ENCODE data around the gene ADAM30.

Gene ADAM30

DNA sequence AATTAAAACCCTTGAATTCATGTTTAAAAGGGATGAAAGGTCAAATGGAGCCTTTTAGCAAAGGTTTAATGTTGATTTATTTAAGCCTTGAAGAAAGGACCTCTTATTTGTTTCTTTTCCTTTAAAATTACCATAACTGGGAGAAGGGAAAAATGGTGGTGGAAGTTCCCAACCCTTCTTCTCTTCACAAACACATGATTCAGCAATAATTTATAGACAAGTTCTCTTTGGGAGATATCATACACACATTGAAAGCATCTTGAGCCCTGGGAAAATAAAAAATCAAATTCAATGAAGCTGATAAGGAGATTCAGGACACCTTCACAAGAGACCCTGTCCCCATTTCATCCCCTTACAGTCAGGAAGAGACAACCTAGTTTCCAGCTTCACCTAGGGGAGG, 8.9 kb downstream of the ADAM30 start:
- no peaks in the 10 kb centered on the region for H3K4me1 Mint-ChIP-seq
- TF ChIP-seq, protein P1, sequence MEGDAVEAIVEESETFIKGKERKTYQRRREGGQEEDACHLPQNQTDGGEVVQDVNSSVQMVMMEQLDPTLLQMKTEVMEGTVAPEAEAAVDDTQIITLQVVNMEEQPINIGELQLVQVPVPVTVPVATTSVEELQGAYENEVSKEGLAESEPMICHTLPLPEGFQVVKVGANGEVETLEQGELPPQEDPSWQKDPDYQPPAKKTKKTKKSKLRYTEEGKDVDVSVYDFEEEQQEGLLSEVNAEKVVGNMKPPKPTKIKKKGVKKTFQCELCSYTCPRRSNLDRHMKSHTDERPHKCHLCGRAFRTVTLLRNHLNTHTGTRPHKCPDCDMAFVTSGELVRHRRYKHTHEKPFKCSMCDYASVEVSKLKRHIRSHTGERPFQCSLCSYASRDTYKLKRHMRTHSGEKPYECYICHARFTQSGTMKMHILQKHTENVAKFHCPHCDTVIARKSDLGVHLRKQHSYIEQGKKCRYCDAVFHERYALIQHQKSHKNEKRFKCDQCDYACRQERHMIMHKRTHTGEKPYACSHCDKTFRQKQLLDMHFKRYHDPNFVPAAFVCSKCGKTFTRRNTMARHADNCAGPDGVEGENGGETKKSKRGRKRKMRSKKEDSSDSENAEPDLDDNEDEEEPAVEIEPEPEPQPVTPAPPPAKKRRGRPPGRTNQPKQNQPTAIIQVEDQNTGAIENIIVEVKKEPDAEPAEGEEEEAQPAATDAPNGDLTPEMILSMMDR (IDR thresholded peaks at IDR 0.05; ENCODE audit: unreplicated experiment in 3 of 3): no peak
- peaks cover 21% of the 10 kb centered on the region for H3K9me3 Mint-ChIP-seq

DNA sequence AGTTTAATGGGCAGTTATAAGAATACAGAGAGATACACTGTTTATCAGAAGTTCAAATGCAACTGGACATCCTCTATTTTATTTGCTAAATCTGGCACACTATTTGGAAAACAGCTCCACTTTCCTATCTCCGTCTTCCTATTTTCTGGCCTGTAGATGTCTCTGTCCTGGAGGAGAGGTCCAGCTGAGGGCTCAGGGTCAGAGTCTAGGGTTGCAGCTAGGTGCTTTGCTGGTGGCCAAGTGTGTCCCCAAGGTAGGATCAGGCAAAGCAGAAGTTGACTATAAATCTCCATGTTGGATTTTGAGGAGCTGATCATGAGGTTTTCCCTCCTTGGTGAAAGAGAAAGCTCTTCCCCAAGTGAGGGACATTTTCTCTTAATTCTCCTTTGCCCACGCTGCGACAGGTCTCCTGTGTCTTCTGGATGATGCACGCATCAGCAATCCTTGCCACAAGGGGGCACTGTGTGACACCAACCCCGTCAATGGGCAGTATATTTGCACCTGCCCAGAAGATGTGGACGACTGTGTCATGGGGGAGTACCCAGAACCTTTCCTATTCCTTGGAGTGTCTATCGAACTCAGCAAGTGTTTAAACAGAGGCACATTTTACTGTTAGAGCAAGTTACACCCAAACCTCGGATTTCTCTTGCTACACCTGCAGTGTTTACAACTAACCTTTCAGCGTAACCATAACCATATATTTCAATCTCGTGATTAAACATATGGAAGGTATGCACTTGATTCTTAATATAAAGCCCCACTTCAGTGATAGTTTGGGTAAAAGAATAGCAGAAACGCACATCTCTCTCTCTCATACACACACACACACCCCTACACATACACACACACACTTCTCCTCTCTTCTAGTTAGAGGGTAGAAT, 10.2 kb downstream of the ADAM30 start:
- no peak overlapping the region for H3K4me3 Mint-ChIP-seq
- H3K36me3 Mint-ChIP-seq (ENCODE audit: low read depth): peaks cover 7% of the 10 kb centered on the region
- H3K4me1 Mint-ChIP-seq: no peaks in the 10 kb centered on the region
- peak overlapping the region in 1 of 3 experiments; percentile 36 for H3K27ac Mint-ChIP-seq
- TF ChIP-seq, protein P1 (IDR thresholded peaks at IDR 0.05; ENCODE audit: unreplicated experiment in 3 of 3): peak; percentile 32 to 44 (median 43)
- H3K9me3 Mint-ChIP-seq: peaks cover 17% of the 10 kb centered on the region
- H3K27me3 Mint-ChIP-seq (ENCODE audit: low read depth): no peaks in the 10 kb centered on the region

More for the DNA sequence above, 8.9 kb downstream of the ADAM30 start:
- Mint-ChIP-seq H3K27ac (peak overlapping the region in 1 of 3 experiments; percentile 36), H3K4me3 (no peak overlapping the region), H3K36me3 (ENCODE audit: low read depth) (peaks cover 7% of the 10 kb centered on the region), H3K27me3 (ENCODE audit: low read depth) (no peaks in the 10 kb centered on the region)

DNA sequence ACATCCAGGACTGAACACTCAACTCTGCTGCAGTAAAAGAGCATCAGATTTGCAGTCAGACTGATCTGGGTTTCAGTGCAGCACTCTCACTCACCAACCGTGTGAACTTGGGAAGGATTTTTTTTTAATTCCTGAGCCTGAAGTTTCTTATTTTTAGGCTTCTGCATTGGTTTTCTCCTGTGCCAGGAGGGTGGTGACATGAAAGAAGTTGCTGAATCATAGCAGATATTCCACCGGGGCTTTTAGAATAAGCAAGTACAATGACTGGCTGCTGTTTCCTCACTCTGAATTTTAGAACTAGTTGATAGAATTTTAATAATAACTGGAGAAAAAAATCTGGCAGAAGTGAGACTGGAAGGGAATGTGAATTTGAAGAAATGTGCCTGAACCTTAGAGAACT, 11.6 kb downstream of the ADAM30 start:
- Mint-ChIP-seq H3K4me1 (peaks cover 6% of the 10 kb centered on the region), H3K27ac (no peak overlapping the region), H3K9me3 (peaks cover 17% of the 10 kb centered on the region), H3K4me3 (no peak overlapping the region), H3K27me3 (ENCODE audit: low read depth) (no peaks in the 10 kb centered on the region), H3K36me3 (ENCODE audit: low read depth) (peaks cover 7% of the 10 kb centered on the region)
- TF ChIP-seq, protein P1 (IDR thresholded peaks at IDR 0.05; ENCODE audit: unreplicated experiment in 3 of 3): no peak

DNA sequence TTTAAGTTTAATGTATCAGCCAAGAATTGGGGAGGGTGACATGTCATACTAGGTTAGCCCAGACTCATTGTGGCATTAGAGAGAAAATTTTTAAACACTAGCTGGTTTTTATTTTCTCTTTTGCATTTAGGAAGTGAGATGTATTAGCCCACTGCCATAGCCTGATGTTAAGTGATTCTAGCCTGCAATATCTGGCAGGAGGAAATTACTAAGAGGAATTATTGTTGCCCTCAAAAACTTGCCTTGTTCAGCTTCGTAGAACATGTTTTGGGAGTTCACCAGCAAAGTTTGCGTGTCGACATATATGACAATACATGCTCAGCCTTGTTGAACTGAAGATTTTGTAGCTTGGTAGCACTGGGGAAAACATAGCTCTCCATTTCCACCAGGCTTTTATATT, 12.5 kb downstream of the ADAM30 start:
- peaks cover 5% of the 10 kb centered on the region for H3K36me3 Mint-ChIP-seq (ENCODE audit: low read depth)
- peaks cover 10% of the 10 kb centered on the region for H3K4me1 Mint-ChIP-seq
- no peaks in the 10 kb centered on the region for H3K27me3 Mint-ChIP-seq (ENCODE audit: low read depth)
- peaks cover 11% of the 10 kb centered on the region for H3K9me3 Mint-ChIP-seq
- no peak overlapping the region for H3K4me3 Mint-ChIP-seq
- H3K27ac Mint-ChIP-seq: no peak overlapping the region
- TF ChIP-seq, protein P1 (IDR thresholded peaks at IDR 0.05; ENCODE audit: unreplicated experiment in 3 of 3): no peak

DNA sequence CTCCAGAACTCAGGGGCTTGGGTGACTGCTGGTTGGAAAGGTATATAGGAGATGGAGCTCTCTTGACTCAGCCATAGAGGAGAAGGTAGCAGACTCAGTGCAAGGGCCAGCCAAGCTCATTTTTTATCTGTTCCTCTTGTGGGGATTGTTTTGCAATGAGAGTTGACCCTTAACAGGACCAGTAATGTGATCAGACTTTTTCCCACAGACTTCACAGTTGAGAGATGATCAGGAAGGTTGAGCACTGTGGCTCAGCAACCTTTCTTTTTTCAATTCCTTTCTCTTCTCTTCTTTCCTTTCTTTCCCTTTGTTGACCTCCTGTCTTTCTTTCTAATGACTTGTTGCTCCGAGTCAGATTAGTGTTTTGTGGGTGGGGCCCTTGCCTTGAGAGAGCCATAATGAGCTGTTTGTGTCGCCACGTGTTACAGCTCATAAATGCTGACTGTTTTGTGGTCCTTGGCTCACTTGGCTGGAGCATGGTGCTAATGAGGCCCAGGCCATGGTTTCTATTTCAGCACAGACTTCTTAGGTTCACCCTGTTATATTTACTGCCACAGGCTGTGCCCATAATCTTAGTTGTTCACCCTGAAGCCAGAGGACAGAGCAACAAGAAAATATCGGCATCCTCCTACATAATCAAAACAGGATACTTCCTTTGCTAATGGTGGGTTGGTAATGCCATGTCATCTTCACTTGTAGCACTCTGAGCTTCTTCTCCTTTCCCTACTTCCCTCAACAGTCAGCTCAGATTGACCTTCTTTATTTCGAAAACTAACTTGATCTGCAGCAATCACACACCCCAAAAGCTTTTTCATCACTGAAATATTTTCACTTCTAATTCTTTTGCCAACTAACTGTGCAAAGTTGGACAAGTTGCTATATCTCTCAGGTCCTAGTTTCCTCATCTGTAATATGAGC, 13.9 kb downstream of the ADAM30 start:
- H3K27ac Mint-ChIP-seq: no peak overlapping the region
- H3K36me3 Mint-ChIP-seq (ENCODE audit: low read depth): no peaks in the 10 kb centered on the region
- peaks cover 20% of the 10 kb centered on the region for H3K4me1 Mint-ChIP-seq
- H3K27me3 Mint-ChIP-seq (ENCODE audit: low read depth): no peaks in the 10 kb centered on the region
- H3K4me3 Mint-ChIP-seq: no peak overlapping the region
- H3K9me3 Mint-ChIP-seq: peaks cover under 1% of the 10 kb centered on the region
- TF ChIP-seq, protein P1 (IDR thresholded peaks at IDR 0.05; ENCODE audit: unreplicated experiment in 3 of 3): no peak

Measured in nephron (organoid).